DOHH2 (cell line): ENCODE results near the gene SH2D4B.

Source experiments
- EZH2phosphoT487 ChIP-seq: fragments of 200-600 bp; sonication (generic); IDR thresholded peaks from 2 replicates; pipeline ENCODE4 v1.6.1; 2017; ENCODE audit warnings: borderline replicate concordance, mild to moderate bottlenecking, antibody characterized with exemption, low read length, moderate library complexity, mixed read lengths
- TF ChIP-seq, protein P1 (sequence below): fragments of 200-600 bp; sonication (generic); IDR thresholded peaks from one replicate; pipeline ENCODE4 v1.5.1; 2014; ENCODE audit warnings: antibody characterized with exemption, mild to moderate bottlenecking, low read depth, low read length; ENCODE audit not compliant: poor library complexity, severe bottlenecking

GRCh38 chr10:80659289-80659688 lies 121.6 kb downstream of the SH2D4B start:
- TF ChIP-seq, protein P1, sequence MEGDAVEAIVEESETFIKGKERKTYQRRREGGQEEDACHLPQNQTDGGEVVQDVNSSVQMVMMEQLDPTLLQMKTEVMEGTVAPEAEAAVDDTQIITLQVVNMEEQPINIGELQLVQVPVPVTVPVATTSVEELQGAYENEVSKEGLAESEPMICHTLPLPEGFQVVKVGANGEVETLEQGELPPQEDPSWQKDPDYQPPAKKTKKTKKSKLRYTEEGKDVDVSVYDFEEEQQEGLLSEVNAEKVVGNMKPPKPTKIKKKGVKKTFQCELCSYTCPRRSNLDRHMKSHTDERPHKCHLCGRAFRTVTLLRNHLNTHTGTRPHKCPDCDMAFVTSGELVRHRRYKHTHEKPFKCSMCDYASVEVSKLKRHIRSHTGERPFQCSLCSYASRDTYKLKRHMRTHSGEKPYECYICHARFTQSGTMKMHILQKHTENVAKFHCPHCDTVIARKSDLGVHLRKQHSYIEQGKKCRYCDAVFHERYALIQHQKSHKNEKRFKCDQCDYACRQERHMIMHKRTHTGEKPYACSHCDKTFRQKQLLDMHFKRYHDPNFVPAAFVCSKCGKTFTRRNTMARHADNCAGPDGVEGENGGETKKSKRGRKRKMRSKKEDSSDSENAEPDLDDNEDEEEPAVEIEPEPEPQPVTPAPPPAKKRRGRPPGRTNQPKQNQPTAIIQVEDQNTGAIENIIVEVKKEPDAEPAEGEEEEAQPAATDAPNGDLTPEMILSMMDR, result no peak
- no peak for TF ChIP-seq EZH2phosphoT487
